DND-41 (cell line): ENCODE results near the gene MYH7.

Experiments used
- ATAC-seq: fragments of 200-7000 bp; cut with Tn5 transposase; 3 replicates; pipeline ENCODE4 v1.9.1; 2021; ENCODE audit warnings: low read depth; ENCODE audit not compliant: insufficient read depth
- DNase-seq: peaks from one replicate; pipeline ENCODE4 v3.0.0-alpha.2; 2020
- H2AFZ ChIP-seq: 2 replicates; pipeline ENCODE4 v1.6.0; 2012; ENCODE audit warnings: low read depth, low read length
- H3K27ac ChIP-seq: 2 replicates; pipeline ENCODE4 v1.5.1; 2012; ENCODE audit warnings: low read length, inconsistent platforms
- H3K27me3 ChIP-seq: fragments of 200-600 bp; sonication (generic); 2 replicates; pipeline ENCODE4 v1.6.0; 2012; ENCODE audit warnings: low read length, mild to moderate bottlenecking, inconsistent platforms; ENCODE audit not compliant: insufficient read depth, poor library complexity
- H3K36me3 ChIP-seq: 2 replicates; pipeline ENCODE4 v1.5.1; 2012; ENCODE audit warnings: low read length, inconsistent platforms; ENCODE audit not compliant: insufficient read depth
- H3K4me1 ChIP-seq: 2 replicates; pipeline ENCODE4 v1.5.1; 2012; ENCODE audit warnings: mild to moderate bottlenecking, low read length; ENCODE audit not compliant: insufficient read depth
- H3K4me2 ChIP-seq: 2 replicates; pipeline ENCODE4 v1.6.0; 2012; ENCODE audit warnings: mild to moderate bottlenecking, moderate library complexity, low read length, inconsistent platforms; ENCODE audit not compliant: insufficient read depth
- H3K4me3 ChIP-seq, 2 experiments: fragments of 200-600 bp in 1 of 2; shearing (Covaris generic) in 1 of 2; 2 replicates each; pipeline ENCODE4 v1.5.1; 2012 to 2016; ENCODE audit warnings: inconsistent platforms in 2 of 2, low read length in 2 of 2, mild to moderate bottlenecking in 2 of 2, low read depth in 1 of 2, moderate library complexity in 1 of 2
- H3K79me2 ChIP-seq: 2 replicates; pipeline ENCODE4 v1.6.0; 2012; ENCODE audit warnings: low read length, inconsistent platforms; ENCODE audit not compliant: insufficient read depth
- H3K9ac ChIP-seq: 2 replicates; pipeline ENCODE4 v1.6.0; 2012; ENCODE audit warnings: low read depth, mild to moderate bottlenecking, inconsistent platforms, low read length, moderate library complexity
- H3K9me3 ChIP-seq: 2 replicates; pipeline ENCODE4 v1.5.1; 2012; ENCODE audit warnings: low read length, moderate library complexity, mild to moderate bottlenecking, inconsistent platforms; ENCODE audit not compliant: insufficient read depth, severe bottlenecking
- H4K20me1 ChIP-seq: 2 replicates; pipeline ENCODE4 v1.6.0; 2012; ENCODE audit warnings: low read length; ENCODE audit not compliant: insufficient read depth
- CTCF ChIP-seq: IDR thresholded peaks from 2 replicates; pipeline ENCODE4 v1.5.1; 2012; ENCODE audit warnings: borderline replicate concordance, low read length, moderate library complexity, mild to moderate bottlenecking; ENCODE audit not compliant: poor library complexity, severe bottlenecking; ENCODE audit errors: extremely low read depth
- EZH2 ChIP-seq: IDR thresholded peaks from 3 replicates; pipeline ENCODE4 v1.6.1; 2012; ENCODE audit warnings: borderline replicate concordance, low read depth, mild to moderate bottlenecking, moderate library complexity, low read length, inconsistent platforms; ENCODE audit not compliant: severe bottlenecking

MYH7 gene

GRCh38 chr14:23370221-23370620, 65.2 kb downstream of the MYH7 start:
- DNase-seq: no peak
- Histone ChIP-seq H4K20me1 (no peaks in the 10 kb centered on the region), H3K4me2 (no peak overlapping the region), H3K27ac (no peak overlapping the region), H3K4me1 (no peaks in the 10 kb centered on the region), H2AFZ (no peak overlapping the region), H3K79me2 (no peaks in the 10 kb centered on the region), H3K9me3 (no peaks in the 10 kb centered on the region), H3K4me3 (no peak overlapping the region), H3K36me3 (no peaks in the 10 kb centered on the region), H3K27me3 (peaks cover 15% of the 10 kb centered on the region), H3K9ac (no peak overlapping the region)
- no peak for ATAC-seq
- TF ChIP-seq EZH2: no peak
- TF ChIP-seq CTCF: no peak

GRCh38 chr14:23366426-23366921, 69.0 kb downstream of the MYH7 start:
- no peak overlapping the region for H3K4me2 ChIP-seq
- DNase-seq: no peak
- no peak for ATAC-seq
- no peak overlapping the region for H3K9ac ChIP-seq
- no peak for TF ChIP-seq CTCF
- TF ChIP-seq EZH2: no peak
- no peaks in the 10 kb centered on the region for H3K9me3 ChIP-seq
- H3K27ac ChIP-seq: no peak overlapping the region
- peaks cover 3% of the 10 kb centered on the region for H3K27me3 ChIP-seq
- H3K4me3 ChIP-seq: no peak overlapping the region
- no peaks in the 10 kb centered on the region for H3K4me1 ChIP-seq
- no peaks in the 10 kb centered on the region for H3K79me2 ChIP-seq
- no peaks in the 10 kb centered on the region for H3K36me3 ChIP-seq
- H2AFZ ChIP-seq: no peak overlapping the region
- no peaks in the 10 kb centered on the region for H4K20me1 ChIP-seq

- H4K20me1 ChIP-seq: no peaks in the 10 kb centered on the region
- DNase-seq: no peak
- no peaks in the 10 kb centered on the region for H3K9me3 ChIP-seq
- no peak overlapping the region for H2AFZ ChIP-seq
- no peak overlapping the region for H3K9ac ChIP-seq
- peaks cover 3% of the 10 kb centered on the region for H3K27me3 ChIP-seq
- no peak for ATAC-seq
- no peaks in the 10 kb centered on the region for H3K79me2 ChIP-seq
- no peak overlapping the region for H3K27ac ChIP-seq
- H3K36me3 ChIP-seq: no peaks in the 10 kb centered on the region
- H3K4me3 ChIP-seq: no peak overlapping the region
- no peak overlapping the region for H3K4me2 ChIP-seq
- TF ChIP-seq CTCF (no peak), EZH2 (no peak)
- no peaks in the 10 kb centered on the region for H3K4me1 ChIP-seq
These were observed 69.6 kb downstream of the MYH7 start for GRCh38 chr14:23365732-23366425.
